HG02571 (cell line): Measurements from ENCODE around the gene BFAR.
"Not testable (repeated sequence)": the region's sequence is repeated elsewhere in the genome, so short reads cannot be mapped to it uniquely, and the experiment has no call there.

Source experiments
- ATAC-seq: cut with Tn5 transposase; IDR thresholded peaks from one replicate; pipeline ENCODE4 v1.9.1; 2021; ENCODE audit warnings: mild to moderate bottlenecking, moderate library complexity; ENCODE audit not compliant: unreplicated experiment

Gene BFAR

DNA sequence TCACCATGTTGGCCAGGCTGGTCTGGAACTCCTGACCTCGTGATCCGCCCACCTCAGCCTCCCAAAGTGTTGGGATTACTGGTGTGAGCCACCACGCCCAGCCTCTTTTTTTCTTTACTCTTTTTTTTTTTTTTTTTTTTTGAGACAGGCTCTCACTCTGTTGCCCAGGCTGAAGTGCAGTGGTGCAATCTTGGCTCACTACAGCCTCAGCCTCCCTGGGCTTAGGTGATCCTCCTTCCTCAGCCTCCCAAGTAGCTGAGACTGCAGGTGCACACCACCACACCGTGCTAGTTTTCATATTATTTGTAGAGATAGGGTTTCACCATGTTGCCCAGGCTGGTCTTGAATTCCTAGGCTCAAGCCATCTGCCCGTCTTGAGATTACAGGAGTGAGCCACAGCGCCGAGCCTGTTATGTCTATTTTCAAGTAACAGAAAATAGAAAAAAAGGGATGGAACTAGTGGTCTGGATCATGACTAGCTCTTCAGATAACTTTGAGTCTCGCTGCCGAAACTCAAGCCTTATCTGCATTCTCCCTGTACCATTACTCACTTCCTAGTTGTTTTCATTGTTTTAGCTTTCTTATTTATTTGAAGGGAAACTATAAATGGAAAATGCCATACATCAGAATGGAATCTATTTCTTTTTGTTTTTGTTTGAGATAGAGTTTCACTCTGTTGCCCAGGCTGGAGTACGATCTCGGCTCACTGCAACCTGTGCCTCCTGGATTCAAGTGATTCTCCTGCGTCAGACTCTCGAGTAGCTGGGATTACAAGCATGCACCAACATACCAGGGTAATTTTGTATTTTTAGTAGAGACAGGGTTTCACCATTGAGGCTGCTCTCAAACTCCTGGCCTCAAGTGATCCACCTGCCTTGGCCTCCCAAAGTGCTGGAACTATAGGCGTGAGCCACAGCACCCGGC lies 53.4 kb downstream of the BFAR start:
- not testable (repeated sequence) for ATAC-seq

- not testable (repeated sequence) for ATAC-seq
Measured at GRCh38 chr16:14694129-14694528, 61.4 kb downstream of the BFAR start, which contains the start of gene PLA2G10. Gene PLA2G10 (minus strand): TSS chr16:14694308. CDS start chr16:14694229, 79 bp downstream.

DNA sequence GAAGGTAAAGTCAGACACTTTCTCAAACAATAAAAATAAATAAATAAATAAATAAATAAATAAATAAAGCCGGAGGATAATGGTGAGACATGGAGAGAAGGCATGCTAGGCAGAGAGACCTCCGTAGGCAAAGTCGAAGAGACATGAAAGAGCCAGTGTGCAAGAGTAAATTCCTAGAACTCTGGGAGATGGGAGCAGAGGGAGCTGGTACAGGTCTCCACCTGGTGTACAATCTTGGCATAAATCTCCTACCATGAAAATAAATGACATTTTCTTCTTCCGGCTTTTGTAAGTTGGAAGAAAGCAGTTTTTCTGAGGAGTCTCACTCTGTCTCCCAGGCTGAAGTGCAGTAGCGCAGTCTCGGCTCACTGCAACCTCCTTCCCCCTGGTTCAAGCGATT lies 69.1 kb downstream of the BFAR start:
- not testable (repeated sequence) for ATAC-seq

DNA sequence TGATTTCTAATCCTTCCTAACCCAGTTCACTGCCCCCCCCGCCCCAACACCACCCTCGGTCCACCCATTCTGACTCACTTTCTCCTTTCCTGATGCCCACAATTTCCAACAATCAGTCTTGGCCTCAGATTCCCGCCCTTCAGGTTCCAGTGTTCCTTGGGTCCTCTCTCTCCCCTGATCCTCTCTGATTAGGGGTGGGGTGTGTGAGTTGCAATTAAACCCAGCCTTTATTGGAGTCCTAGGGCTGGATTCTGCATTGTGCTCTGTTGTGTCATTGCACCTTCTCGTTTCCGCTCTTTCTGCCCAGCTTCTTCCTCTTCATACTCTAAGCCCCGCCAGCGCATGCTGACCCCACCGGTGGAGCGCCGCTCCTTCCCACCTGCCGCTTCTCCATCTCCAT lies 69.9 kb downstream of the BFAR start:
- not testable (repeated sequence) for ATAC-seq

GRCh38 chr16:14703156-14704011 lies 70.6 kb downstream of the BFAR start, which contains the start of gene NPIPA3:
Gene NPIPA3 (plus strand): TSS chr16:14703411. CDS start chr16:14708944, 5,533 bp downstream.
- ATAC-seq = peak; percentile 94
